Measurements from ENCODE around the gene F8.
A peak's percentile ranks its signal among the peaks of the same experiment; 100 is the strongest.

F8 gene

DNA sequence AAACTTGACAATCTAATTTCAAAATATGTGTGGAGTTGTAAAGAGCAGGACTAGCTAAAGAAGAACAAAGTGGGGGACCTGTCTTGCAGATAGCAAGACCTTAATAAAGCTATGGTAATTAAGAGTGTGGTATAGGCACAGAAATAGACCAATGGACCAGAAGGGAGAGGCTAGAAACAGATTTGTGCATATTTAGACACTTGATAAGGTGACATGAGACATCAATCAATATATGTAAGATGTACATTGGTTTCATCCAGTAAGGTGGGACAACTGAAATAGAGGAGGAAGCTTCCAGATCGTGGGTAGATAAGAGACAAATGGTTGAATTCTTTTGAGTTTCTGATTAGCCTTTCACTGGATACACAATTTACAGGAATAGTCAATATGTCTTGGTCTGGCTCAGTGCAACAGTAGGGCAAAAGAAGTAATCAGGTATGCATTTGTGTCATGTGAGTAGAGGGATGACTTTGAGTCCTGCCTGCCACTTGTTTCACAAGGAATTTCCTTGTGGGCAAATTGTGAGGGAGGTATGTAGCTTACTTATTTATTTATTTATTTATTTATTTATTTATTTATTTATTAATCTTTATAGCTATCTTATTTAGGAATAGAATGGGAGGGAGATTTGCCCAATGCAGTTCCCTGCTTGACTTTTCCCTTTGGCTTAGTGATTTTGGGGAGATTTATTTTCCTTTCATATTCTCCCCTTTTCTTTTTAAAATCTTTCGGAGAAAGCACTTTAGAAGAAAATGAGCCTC, 210.0 kb downstream of the F8 start:
- no peak for DNase-seq

- DNase-seq, result no peak
Measured at GRCh38 chrX:154809939-154810665, 212.4 kb downstream of the F8 start.

DNA sequence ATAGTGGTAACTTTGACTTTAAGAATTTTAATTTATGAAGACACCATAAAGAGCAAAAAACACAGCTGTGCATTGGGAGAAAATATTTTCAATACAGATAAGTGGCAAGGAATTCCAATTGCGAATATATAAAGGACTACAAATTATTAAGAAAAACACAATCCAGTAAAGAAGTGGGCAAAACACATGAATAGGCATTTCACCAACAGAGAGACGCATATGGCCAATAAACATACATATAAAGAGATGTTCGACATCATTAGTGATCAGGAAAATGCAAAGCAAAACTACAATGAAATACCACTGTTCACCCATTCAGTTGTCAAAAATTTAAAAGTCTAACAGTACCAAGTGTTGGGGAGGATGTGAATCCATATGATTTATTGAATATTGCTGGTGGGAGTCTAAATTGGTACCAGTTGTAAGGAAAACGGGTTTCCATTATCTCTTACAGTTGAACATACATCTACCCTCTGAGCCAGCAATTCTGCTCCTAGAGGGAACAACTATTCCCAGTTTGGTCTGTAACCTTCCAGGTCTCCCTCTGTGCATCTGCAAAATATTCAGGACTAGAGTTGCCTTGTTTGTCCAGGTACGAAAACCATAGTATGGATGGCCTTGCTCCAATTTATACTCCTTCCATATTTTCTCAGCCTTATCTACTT, 215.6 kb downstream of the F8 start:
- DNase-seq, result no peak

DNA sequence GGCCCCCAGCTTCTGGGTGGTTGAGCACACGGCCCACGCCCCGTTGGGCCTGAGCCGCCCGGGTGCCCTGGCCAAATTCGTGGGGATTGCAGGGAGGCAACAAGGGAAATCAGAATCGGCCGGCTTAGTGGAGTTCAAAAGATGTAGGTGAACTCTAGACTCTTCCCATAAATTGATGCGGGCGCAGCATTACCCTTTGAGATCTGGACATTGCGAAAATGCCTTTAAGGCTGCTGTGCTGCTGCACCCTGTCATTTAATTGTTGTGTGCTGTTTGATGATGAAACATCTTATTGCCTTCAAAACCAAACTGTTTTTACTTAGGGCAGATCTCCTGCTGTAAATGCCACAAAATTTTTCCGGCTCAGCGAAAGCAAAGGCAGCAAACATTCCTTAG, 216.8 kb downstream of the F8 start:
- DNase-seq, result no peak

DNA sequence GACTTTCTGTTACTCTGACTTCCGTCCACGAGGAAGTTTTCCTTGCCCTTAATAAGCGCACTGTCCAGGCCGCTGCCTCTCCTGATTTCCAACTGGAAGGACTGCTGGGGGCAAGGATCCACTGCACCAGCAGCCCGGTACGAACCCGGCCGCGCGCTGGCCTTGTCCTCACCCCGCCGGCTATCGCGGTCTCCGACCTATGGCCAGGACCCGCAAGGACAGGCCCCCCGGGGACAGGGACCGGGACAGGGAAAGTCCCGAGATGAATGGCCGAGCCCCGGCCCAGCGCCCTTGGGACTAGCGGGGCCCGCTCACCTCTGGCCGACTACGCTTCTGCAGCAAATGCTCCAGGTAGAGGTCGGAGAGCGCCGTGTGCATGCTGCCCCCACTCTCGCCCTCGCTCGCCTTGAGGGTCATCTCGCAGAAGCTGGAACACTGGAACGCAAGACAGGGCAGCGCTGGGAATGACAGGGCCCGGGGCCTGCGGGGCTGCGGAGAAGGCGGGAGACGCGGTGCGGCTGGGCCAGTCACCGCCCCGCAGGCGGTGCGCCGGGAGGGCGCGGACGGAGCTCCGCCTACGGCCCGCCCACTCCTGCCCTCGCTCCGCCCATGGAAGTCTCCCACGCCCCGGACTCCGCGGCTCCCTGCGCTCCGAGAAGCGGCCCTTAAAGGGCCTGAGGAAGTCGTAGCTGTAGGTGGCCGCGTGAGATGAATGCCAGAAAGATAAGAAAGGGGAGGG, 217.4 kb downstream of the F8 start, which contains the start of gene MPP1:
Gene MPP1, minus strand, starts transcription at position 529 of the 739 bp plus-strand sequence. Its CDS starts 112 bp downstream, at position 417.
- DNase-seq, result peak; percentile 84

DNA sequence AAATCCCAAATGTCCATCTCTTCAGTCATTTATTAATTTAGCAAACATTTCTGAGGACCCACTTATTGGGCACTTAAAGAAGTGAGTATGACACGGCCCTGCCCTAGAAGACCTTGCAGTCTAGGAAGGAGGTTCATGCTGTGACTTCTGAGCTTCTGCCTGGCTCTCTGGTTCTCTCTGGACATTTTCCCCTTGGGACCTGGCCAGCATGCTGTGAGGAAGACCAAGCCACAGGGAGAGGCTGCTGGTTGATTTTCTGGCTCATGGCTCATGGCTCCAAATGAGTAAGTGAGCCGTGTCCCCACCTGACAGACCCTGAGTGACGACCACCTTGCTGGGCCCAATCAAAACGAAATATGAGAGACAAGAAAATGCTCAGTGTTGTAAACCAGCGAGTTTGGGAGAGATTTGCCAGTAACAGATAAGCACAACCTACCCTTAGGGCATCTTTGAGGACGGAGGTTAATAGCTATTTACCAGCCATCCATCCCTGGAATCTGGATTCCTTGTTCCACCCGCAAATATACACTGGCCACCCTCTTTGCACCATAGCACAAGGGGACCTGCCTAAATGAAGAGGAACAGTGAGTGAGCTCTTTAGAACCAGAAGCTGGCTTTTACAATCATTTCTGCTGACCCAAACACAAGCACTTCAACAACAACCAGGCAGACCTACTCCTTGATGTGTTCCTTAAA, 218.1 kb downstream of the F8 start:
- DNase-seq, result no peak

DNA sequence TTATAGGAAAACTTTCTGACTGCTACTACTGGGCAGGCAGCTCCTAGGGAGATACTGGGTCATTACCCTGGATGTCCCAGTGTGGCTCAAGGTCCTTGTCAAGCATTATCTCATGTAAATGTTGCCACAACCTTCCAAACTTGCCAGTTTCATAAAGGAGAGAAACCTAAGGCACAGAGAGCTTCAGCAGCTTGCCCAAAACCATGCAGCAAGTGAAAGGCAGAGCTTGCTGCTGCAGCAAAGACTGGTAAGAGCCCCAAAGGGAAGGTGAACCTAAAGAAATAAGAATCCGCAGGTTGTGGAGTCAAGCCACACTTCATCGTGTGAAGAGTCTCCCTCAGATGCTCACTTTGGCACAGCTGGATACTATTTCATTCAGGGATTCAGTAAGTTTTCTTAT, 219.6 kb downstream of the F8 start:
- no peak for DNase-seq

DNA sequence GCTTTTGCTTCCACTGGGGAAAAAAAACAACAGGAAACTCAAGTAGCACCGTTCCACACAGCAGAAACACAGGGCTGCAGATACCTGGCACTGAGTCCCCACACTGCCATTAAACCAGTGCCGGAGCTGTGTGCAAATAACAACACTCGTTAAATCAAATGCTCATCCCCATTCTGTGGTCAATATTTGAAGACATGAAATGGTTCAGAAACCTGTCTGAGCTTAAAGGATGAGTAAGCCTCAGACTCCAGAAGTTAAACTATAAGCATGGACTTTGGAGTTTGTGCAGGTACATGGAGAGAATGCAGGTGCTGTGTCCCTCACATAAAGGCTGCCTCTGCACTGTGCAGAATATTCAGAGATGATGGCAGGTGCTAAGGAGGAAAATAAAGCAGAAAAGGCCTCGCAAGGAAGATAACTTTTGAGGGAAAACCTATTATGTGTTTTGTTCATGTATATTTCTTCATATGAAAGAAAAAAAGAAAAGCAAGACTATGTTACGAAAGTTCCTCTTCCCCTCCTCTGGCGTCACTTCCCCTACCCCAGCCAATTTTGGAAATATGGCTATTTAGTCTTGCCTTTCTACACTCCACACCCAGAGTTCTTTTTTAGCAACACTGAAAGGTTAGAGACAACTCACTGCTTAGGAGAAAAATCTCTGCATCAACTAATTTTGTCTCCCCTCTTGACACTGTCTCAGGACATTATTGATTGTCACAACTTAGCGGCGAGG, 221.9 kb downstream of the F8 start:
- no peak for DNase-seq

- DNase-seq, result peak; percentile 86
Measured at GRCh38 chrX:154799556-154800348, 222.8 kb downstream of the F8 start.

DNA sequence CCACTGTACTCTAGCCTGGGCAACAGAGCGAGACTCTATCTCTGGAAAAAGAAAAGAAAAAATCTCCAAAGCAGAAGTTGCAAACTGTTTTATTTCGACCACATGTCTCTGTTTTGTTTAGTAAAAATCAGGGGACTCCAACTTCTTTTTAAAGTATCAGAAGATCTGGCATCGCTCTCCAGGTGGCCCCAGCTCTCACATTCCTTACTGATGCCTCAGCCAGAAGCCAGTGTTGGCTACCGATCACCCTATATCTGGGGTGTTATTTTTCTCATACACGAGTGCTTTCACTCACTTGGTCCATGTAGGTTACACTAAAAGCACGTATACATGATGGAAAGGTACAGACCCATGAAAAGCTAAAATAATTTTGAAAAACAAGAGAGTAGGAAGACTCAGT, 225.5 kb downstream of the F8 start:
- DNase-seq, result no peak

- no peak for DNase-seq
Measured at GRCh38 chrX:154795016-154795415, 227.5 kb downstream of the F8 start.

- DNase-seq, result no peak
Measured at GRCh38 chrX:154793084-154793795, 229.3 kb downstream of the F8 start.

GRCh38 chrX:154791939-154792338, 230.6 kb downstream of the F8 start:
- no peak for DNase-seq

GRCh38 chrX:154791467-154791866, 231.1 kb downstream of the F8 start:
- DNase-seq, result no peak

Measured in NCI-H526 treated with DMSO at 0.1 percent for 48 hours (cell line).